GM21737 (cell line): ENCODE results near the gene RBKS.

ENCODE experiments used
- ATAC-seq: cut with Tn5 transposase; IDR thresholded peaks from one replicate; pipeline ENCODE4 v1.9.1; 2021; ENCODE audit warnings: mild to moderate bottlenecking, moderate library complexity; ENCODE audit not compliant: unreplicated experiment

Gene RBKS

DNA sequence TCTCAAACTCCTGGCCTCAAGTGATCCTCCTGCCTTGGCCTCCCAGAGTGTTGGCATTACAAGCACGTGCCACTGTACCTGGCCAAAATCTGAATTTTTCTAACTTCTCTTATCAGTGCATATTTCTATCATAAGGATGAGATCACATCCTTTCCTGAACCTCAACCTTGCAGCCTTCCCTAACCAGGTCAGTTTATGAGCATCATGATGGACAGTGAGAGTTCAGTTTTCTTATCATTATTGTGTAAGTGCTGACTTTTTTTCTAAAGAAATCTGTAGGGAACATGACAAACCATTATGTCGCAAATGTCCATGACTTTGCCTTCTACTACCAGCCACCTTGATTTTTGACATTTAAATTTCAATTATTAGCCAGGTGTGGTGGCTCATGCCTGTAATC is 87.1 kb downstream of the RBKS start:
- no peak for ATAC-seq

DNA sequence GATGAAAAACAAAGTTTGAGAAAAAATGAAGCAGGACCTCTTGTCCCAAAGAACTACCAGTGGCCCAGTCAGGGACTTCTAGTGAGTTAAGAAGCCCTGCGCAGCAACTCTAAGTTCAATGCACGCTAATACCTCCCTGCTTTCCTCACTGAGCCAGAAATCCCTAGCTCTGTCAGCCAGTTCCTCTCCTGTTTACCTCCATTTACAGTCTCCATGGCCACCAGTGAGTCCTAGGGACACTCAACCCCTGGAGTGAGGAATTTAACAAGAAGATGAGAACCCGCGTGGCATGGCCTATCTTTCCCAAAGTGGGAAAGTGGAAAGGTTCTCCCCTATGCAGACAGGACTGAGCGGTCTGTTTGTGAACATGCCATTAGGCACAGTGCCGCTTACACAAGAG is 87.6 kb downstream of the RBKS start:
- no peak for ATAC-seq

DNA sequence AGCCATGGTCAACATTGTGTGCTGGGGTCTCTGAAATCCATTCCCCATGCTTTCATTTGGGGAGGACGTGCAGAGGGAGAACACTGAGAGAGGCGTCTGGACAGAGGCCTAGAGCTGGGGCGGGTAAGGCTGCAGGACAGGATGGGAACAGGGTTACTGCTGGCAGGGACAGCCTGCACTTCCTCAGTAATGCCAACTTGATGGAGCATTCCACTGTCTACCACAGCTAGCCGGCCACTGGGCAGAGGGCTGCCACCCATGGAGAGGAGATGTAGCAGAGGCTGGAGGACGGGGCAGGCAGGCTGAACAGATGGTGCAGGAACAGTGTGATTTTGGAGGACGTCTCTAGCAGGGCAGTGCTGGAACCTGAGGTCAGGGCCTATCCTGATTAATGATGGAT is 89.3 kb downstream of the RBKS start:
- no peak for ATAC-seq

DNA sequence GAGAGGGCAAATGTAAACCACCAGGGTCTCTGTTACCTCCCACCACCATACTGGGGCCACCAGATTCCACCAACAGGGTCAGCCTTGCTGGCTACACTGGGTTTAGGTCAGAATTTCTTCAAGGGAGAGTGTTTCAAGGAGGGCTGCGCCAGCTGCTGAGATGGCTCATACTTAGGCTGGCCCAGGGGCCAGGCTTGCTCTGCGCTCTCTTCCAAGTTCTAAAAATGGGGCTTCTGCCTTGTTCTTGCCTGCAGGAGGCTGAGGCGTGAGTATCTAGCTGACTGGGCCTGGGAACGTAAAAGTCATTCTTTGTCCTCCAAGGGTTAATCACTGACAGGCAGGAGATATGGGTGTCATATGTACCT is 90.6 kb downstream of the RBKS start:
- no peak for ATAC-seq

DNA sequence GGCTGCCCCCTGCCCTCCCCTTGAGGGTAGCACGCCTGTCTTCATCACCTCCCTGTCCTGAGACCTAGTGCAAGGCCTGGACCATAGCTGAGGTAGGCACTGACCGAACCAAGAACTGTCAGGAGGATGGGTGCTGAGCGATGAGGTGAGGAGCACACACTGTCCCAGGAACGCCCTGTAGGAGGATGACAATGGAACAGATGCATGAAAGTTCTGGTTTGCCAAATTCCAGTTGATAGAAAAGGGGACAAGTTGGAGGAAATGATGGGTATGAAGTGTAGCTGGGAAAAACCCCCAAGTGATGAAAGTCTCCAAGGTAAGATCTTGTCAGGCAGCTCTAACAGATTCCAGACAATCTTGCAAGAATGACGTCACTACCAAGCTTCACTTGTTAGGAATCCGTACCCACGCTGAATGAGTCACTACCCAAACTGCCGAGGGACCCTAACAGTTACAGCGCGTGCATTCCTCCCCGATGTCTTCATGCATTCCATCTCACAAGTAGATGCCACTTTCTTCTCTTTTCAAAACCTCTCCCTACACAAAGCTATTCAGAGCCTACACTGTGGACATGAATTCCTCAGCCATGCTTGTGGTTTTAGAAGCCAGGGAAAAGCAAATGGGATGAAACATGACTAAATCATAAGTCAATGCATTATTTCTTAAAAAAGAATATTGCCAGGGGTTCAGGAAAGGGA is 91.1 kb downstream of the RBKS start:
- ATAC-seq = no peak

DNA sequence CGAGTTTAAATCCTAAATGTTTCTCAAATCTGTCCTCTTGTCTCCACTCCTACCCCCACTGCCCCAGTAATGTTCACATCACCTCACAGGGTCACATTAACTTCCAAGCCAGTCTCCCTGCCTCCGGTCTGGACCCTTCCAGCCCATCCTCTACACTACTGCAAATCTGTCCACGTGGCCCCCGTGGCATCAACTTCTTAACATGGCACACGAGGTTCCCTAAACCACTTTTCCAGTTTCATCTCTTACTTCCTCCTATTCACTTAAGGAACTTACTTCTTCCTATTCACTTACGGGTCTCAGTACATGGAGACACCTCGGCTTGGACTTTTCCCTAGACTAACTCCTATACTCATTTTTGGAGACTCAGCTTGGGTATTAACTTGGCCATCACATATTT is 91.7 kb downstream of the RBKS start:
- ATAC-seq = no peak

DNA sequence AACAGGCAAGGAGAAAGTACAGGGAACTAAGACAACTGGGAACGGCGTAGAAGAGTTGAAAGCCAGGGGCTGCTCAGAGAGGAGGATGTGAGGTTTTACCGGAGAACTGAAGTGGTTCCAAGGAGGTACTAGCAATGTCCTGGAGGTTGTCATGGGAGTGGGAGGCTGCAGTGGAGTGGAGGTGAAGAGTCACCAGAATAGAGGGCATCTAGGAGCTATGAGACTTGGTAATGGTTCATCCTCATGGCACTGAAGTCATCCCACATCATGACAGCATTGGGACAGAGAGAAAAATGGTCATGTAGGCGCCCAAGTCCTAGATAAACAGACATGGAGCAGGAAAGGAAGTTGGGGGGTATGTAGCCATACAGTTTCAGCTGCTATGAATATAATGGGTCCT is 92.3 kb downstream of the RBKS start:
- ATAC-seq = no peak

DNA sequence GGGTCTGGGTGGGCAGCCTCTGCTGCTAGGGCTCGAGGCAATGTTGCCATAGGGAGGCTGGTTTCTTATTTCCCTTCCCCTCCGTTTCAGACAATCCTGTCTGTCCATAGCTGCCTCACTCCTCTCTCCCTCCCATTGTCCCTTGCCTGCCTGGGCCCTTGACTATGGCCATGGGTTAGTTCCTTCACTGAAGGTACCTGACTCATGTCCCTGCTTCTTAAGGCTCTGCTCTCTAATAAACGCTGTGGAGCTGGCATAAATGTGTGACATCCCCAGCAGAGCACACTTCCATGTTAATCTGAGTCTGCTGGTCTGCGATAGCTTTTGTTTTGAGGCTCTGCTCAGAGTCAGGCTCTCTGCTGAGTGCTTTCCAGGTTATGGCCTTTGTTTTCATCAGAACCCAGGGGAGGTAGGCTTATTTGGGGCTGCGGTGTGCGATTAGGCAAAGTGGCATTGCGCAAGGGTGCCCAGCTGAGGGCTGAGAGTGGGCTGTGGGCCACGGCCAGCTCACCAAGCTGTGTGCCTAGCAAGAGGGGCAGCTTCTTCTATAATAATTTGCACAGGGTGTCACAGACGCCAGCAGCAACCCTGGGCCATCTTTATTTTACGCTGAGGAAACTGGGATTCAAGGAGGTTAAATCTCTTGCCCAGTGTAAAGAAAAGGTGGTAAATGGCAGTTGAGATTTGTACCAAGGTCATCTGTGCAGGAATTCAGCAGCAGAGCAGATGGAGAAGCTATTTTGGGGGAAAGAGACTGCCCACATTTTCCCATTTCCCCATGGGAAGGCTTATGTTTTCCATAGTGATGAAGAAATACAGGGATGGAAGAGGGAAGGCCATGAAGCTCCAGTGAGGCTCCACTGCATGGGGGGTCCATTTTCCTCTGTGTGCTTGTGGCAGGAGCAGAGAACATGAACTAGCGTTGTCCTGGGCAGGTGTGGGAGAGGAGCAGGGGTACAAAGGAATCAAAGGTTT is 93.1 kb downstream of the RBKS start:
- ATAC-seq = no peak

DNA sequence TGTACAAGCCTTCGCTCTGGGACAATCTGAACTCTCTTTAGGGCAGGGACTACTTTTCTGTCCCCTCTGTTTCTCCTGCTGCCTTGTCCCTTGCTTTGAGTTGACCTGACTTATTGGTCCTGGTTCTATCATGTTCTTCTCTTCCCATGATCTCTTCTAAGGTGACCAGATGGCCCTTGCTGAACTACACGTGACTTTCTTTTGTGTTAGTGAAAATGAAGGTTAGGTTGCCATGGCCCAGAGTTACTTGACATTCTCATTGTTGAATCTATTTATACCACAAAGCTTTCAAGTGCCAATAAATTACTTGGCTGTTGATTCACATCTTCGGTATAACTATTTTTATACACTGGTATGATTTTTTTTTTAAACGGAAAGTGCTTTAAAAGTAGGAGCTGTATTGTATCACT is 94.3 kb downstream of the RBKS start:
- ATAC-seq = no peak

DNA sequence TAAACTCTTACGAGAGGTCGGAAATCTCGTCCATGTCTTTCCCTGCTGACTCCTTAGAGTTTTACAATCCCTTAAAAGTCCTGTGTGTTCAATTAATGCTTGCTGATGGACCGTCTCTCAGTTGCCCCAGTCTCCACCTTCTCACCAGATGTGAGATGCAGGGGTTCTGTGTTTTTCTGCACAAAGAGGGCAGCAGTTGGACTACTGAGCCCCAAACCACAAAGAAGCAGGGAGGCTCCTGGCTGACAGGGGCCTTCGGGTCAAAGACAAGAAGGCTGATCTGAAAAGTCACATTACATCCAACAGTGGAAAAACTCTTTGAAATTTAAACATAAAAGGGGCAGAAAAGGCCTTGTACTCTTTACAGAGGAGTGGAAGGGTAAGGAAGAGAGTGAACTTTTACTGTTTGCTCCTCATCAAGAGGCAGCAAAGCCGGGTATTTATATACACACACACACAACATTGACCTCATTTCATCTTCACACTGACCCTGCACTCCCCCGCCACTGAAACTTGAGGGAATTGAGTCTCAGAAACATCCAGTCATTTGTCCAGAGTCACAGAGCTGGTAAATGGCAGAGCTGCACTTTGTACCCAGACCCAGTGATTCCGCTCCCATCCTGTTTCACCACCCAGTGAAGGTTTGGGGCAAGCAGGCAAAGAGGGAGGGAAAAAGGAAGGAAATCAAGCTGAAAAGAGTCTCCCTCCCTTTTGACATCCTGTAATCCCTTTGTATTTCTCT is 94.9 kb downstream of the RBKS start:
- ATAC-seq = no peak

DNA sequence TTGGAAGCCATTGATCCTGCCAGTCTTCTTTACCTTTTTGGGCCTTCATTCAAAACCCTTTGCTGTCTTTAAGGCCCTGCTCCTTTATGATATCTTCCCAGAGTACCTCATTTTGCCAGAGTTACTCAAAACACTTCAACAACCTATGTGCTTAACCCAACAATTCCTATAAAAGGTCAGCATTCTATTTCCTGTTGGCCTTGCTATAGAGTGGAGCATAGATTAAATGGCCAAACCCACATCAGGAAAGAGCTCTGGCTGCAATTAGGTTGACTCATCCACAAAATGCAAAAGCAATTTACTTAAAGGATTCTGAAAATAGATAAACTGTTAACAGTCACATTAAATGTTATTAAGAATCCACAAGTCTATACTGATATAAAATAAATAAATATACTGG is 97.4 kb downstream of the RBKS start:
- ATAC-seq = no peak

DNA sequence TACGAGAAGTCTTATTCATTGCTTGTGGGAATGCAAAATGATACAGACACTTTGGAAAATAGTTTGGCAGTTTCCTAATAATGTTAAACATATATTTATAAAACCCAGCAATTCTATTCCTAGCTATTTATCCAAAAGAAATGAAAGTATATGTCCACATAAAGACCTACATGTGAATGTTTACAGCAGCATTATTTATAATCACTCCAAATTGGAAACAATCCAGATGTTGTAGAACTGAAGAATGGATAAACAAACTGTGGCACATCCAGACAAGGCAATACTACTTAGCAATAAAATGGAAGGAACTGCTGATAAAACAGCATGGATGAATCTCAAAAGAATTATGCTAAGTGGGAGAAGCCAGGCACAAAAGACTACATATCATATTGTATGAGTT is 99.4 kb downstream of the RBKS start:
- ATAC-seq = no peak

DNA sequence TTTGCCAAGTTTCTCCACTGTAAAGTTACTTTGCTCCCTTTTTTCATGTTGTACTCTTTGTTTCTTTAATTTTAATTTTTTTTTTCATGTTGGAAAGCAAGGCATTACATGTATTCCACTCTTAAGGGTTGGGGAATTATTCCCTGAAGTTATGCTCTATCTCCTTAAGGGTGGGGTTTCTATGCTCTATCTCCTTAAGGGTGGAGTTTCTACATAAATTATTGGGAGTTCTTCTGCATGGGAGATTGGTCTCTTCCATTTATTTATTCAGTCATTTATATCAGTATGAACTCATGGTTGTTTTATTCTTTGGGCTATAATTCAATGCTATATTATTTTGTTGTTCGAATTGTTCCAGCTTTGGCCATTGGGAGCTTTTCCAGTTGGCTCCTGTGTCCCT is 107.5 kb downstream of the RBKS start:
- ATAC-seq = no peak

DNA sequence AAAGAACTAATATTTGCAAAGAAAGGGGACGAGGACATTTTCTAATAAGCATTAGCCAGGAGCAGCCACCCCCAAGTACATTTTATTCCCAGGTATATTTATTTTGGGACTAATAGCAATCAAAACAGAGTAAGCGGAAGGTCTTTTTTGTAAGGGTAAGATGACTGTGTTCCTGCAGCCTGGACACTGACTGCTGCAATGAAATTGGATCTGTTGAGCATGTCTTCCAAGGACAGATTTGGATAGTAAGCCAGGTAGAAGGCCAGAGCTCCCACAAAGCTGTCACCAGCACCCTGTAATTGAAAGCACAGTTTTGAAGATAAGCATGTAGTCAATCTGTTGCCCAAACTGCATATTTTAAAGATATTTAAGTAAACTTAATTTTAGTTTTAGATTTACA is 108.7 kb downstream of the RBKS start:
- ATAC-seq = no peak

DNA sequence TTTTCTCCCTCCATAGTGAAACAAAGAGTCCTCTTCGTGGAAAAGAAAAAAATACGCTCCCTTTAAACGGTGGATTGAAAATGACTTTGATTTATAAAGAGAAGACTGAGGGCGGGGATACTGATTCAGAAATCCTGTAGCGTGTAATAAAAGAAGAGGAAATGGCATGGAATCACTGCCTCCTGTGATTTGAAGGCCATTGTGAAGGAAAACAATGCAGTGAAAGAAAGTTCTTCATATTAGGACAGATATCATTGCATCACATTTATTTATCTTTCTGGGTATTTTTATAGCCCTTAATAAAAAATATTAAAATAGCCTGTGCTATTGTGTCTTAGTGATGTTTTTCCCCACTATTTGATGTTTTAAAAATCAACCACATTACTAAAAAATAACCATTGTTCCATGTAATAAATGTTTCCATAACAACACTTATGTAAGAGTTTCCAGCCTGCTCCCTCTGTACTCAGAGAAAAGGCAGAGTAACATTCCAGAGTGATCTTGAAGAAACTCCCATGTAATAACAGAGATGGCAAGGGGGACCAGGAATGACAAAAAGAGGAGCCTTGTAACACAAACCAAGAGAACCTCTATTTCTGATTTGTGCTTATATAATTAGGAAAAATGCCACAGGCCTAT is 110.7 kb downstream of the RBKS start:
- no peak for ATAC-seq

DNA sequence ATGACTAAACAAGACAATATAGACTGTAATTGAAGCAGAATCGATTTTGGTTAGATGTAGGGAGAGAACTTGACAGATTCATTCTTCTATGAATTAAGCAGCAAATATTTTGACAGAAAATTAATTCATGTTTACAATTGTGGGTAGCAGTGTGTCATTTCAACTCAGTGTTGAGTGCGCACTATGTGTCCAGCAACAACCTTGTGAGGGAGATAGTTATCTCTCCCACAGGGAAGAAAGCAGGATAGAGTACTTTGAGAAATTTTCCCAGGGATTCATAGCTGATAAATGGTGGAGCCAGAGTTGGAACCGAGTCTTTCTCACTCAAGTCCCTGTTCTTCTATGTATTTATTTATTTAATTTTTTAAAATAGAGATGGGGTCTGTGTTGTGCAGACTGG is 113.5 kb downstream of the RBKS start:
- no peak for ATAC-seq

DNA sequence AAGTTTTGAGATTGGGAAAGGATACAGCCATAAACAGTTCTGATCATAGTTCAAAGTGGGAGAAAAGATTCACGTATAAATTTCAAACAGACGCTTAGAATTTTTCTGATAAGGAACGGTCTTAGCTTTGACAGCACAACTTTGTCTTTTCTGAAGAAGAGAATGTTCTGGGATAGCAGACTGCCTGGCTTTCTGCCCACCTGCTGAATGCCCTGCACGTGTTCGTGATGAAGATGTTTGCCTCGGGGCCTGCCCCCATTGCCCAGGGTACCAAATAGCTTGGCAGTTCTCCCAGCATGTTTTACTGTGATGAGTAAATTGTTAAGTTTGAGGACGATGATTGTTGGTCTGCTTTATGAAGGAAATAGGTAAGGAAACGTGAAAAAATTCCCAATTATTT is 114.1 kb downstream of the RBKS start:
- no peak for ATAC-seq

DNA sequence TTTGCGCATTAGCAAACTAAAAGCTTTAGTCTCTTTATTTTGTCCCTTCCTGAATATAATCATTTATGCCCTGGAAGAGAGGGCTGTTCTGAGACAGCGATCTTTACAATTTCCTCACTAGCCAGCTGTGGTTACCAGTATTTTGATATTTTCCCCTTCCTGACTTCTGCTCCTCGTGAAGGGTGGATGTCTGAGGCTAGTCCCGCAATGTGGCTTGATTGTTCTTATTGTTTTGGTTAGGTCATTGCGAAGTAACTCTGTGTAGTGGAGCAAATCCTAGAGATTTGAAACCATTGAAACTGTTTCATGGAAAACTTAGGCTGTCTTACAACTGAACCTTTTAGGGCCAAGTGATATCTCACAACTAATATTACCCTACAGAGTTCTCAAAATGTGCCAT is 116.2 kb downstream of the RBKS start:
- ATAC-seq = no peak

DNA sequence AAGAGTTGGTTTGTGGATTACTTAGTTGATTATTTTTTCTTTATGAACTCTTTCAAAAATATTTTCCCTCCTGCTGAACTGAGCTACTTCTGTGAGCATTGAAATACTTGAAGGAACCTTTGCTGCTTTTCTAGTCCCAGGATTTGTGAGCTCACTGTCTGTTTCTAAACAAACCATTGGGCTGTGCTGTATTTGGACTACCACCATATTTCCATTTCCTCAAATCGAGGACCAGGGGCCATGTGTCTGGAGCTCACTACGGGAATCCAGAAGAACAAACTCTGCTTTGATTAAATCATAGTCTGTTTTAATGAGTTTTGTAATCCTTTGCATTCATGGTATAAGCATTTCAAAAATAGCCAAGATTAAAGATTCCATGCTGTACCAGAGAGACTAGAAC is 117.4 kb downstream of the RBKS start:
- ATAC-seq = no peak

DNA sequence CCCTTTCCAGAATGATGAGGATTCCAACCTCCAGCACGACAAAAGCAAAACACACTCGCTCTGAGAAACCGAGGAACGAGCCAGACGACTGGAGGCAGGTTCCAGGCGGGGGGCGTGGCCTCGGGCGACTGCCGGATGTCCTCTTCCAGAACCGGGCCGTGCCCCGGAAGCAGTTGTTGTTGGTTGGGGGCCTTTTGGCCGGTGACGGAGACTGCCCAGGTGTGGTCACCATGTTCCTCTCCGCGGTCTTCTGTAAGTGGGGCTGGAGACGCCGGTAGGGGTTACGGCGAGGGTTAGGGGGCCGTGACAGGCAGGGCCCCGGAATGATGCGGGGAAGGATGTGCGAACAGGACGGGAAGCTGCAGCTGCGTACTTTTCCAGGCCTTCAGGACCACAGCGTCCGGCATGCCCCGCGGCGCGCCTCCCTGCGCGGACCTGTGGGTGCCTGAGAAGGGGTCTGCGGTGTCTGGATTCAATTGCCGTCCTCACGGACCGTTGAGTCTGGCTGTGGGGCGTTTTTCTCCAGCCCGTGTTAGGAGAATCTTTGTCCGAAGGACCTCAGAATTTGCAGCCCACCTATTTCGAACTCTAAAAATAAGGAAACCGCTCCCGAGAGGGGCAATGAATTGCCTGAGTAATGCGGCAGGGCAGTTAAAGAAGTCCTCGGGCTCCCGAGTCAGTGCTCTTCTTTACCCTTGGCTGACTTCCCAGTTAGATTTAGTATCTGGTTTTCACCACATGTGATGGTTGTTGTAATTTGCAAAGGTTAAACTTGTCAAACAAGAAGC is 118.4 kb downstream of the RBKS start, which contains the start of gene MRPL33:
Gene MRPL33, plus strand, starts transcription at position 172 of the 788 bp plus-strand sequence. Its CDS starts 59 bp downstream, at position 231.
- ATAC-seq = peak; percentile 88
